B cell (primary cell): ENCODE data around the gene NPR3. TPM values are rescaled to one million over a fixed set of nuclear protein-coding genes. Genes with fewer than 3 reads are reported as not detected.

Experiments used
- ATAC-seq: fragments of 200-7000 bp; cut with Tn5 transposase; one replicate; pipeline ENCODE4 v1.10.0; 2021; ENCODE audit warnings: low read depth, mild to moderate bottlenecking, moderate number of reproducible peaks, moderate library complexity
- CTCF ChIA-PET: fragments of 350-600 bp; sonication (Branson Sonifier 250); formaldehyde crosslinking; loops from one replicate; lab custom pipeline; 2021; ENCODE audit warnings: antibody characterized with exemption, inconsistent platforms; lab: Charles Lee
- POLR2A ChIA-PET: fragments of 350-600 bp; sonication (Branson Sonifier 250); formaldehyde crosslinking; loops from one replicate; lab custom pipeline; 2021; ENCODE audit warnings: antibody characterized with exemption; lab: Charles Lee
- DNase-seq: peaks from one replicate; pipeline ENCODE4 v3.0.0; 2013
- H2AFZ ChIP-seq: 2 replicates; pipeline ENCODE4 v1.6.1; 2012; ENCODE audit warnings: mild to moderate bottlenecking, low read depth, low read length; ENCODE audit not compliant: insufficient read depth, poor library complexity, severe bottlenecking
- H3K27ac ChIP-seq, 2 donors: 1 replicate in 1 of 2; 2 replicates in 1 of 2; pipeline ENCODE4 v1.5.1; 2012 to 2013; ENCODE audit warnings: low read length in 2 of 2, mild to moderate bottlenecking in 2 of 2, moderate library complexity in 1 of 2
- H3K27me3 ChIP-seq, 4 experiments: fragments of 200-600 bp in 1 of 4; sonication (generic) in 1 of 4; replicated peaks in 1 of 4; 1 replicate in 2 of 4; 2 replicates in 2 of 4; pipeline versions ENCODE4 v1.6.1 to v1.7.0; 2013 to 2016; ENCODE audit warnings: low read length in 3 of 4, mild to moderate bottlenecking in 2 of 4, mixed read lengths in 1 of 4, moderate library complexity in 1 of 4; ENCODE audit not compliant: insufficient read depth in 4 of 4, control insufficient read depth in 3 of 4; ENCODE audit errors: control extremely low read depth in 1 of 4
- H3K36me3 ChIP-seq, 2 experiments: replicated peaks in 1 of 2; 1 replicate in 1 of 2; 2 replicates in 1 of 2; pipeline versions ENCODE4 v1.6.1 to v1.7.1; 2013; ENCODE audit warnings: low read length in 1 of 2; ENCODE audit not compliant: insufficient read depth in 2 of 2, control insufficient read depth in 1 of 2; ENCODE audit errors: control extremely low read depth in 1 of 2, extremely low read depth in 1 of 2
- H3K4me1 ChIP-seq, 2 donors: fragments of 200-600 bp in 1 of 2; sonication (generic) in 1 of 2; 1 replicate in 1 of 2; 2 replicates in 1 of 2; pipeline versions ENCODE4 v1.5.1 to v1.6.1; 2013 to 2017; ENCODE audit warnings: low read length in 2 of 2; ENCODE audit not compliant: control insufficient read depth in 2 of 2, insufficient read depth in 2 of 2
- H3K4me2 ChIP-seq: replicated peaks from 2 replicates; pipeline ENCODE3; 2012; ENCODE audit warnings: mild to moderate bottlenecking, low read depth, low read length; ENCODE audit not compliant: poor library complexity, severe bottlenecking
- H3K4me3 ChIP-seq, 5 experiments: fragments of 200-600 bp in 1 of 5; sonication (generic) in 1 of 5; 1 replicate in 3 of 5; 2 replicates in 2 of 5; pipeline versions ENCODE4 v1.5.1 to v1.7.0; 2011 to 2016; ENCODE audit warnings: low read length in 4 of 5, mild to moderate bottlenecking in 4 of 5, low read depth in 2 of 5, control low read depth in 1 of 5, moderate library complexity in 1 of 5; ENCODE audit not compliant: insufficient read depth in 1 of 5; ENCODE audit errors: control extremely low read depth in 1 of 5, extremely low read depth in 1 of 5
- H3K79me2 ChIP-seq: fragments of 200-600 bp; sonication (generic); one replicate; pipeline ENCODE4 v1.6.0; 2016; ENCODE audit warnings: low read length; ENCODE audit not compliant: control insufficient read depth, insufficient read depth
- H3K9ac ChIP-seq: fragments of 200-600 bp; sonication (generic); 2 replicates; pipeline ENCODE4 v1.6.1; 2017; ENCODE audit warnings: mild to moderate bottlenecking, low read length, moderate library complexity
- H3K9me3 ChIP-seq, 3 donors: one replicate each; pipeline versions ENCODE4 v1.6.1 to v1.7.1; 2013; ENCODE audit warnings: low read length in 2 of 3; ENCODE audit not compliant: control insufficient read depth in 2 of 3, insufficient read depth in 1 of 3; ENCODE audit errors: control extremely low read depth in 1 of 3
- H4K20me1 ChIP-seq: 2 replicates; pipeline ENCODE4 v1.6.0; 2012; ENCODE audit warnings: mild to moderate bottlenecking, low read length; ENCODE audit not compliant: insufficient read depth, control insufficient read depth, poor library complexity, severe bottlenecking
- H3K27ac Mint-ChIP-seq: one replicate; pipeline ENCODE4 v1.8.0; 2021; ENCODE audit warnings: mixed read lengths
- H3K27me3 Mint-ChIP-seq: one replicate; pipeline ENCODE4 v1.8.0; 2021; ENCODE audit warnings: mixed read lengths
- H3K4me1 Mint-ChIP-seq: one replicate; pipeline ENCODE4 v1.8.0; 2021; ENCODE audit warnings: mixed read lengths
- H3K4me3 Mint-ChIP-seq: one replicate; pipeline ENCODE4 v1.8.0; 2021; ENCODE audit warnings: mixed read lengths
- H3K9me3 Mint-ChIP-seq: one replicate; pipeline ENCODE4 v1.8.0; 2022; ENCODE audit warnings: mixed read lengths; ENCODE audit not compliant: insufficient read depth
- CTCF ChIP-seq: fragments of 200-600 bp; IDR thresholded peaks from one replicate; pipeline ENCODE4 v1.8.0; 2022; ENCODE audit warnings: antibody characterized with exemption, mild to moderate bottlenecking
- EZH2 ChIP-seq: IDR thresholded peaks from 2 replicates; pipeline ENCODE4 v1.6.1; 2012; ENCODE audit warnings: borderline replicate concordance, low read depth, mild to moderate bottlenecking, moderate library complexity, low read length; ENCODE audit not compliant: insufficient read depth, poor library complexity, severe bottlenecking
- WGBS: methylation state at CpG from one replicate; pipeline ENCODE4 v1.1.5; 2013; ENCODE audit warnings: missing lambda C conversion rate; ENCODE audit not compliant: insufficient coverage; 5-methylcytosine and 5-hydroxymethylcytosine counted together
- intact Hi-C: fragments of 100-400 bp; cut with micrococcal nuclease; formaldehyde crosslinking; loops from one replicate; pipeline ENCODE4 v1.10.0; 2022
- polyA plus RNA-seq: library from polyadenylated mRNA; depleted of rRNA; stranded (reverse); fragments of >200 nt; gene quantifications from 2 replicates; pipeline ENCODE4 v1.2.3, GENCODE V29; 2012
- total RNA-seq, 2 donors: library from RNA; stranded (reverse); fragments of 120-200 nt in 1 of 2; gene quantifications; 1 replicate in 1 of 2; 2 replicates in 1 of 2; pipeline versions ENCODE4 v1.2.3 to v1.2.4, GENCODE V29; 2013 to 2022

Gene NPR3
- total and polyA plus RNA-seq, 2 donors (not counting 1 experiment from before 2014, with no cell fraction given) = not detected

- ATAC-seq (no peak), DNase-seq (no peak)
- Histone ChIP-seq H3K4me2 (no peak overlapping the region), H4K20me1 (no peaks in the 10 kb centered on the region), H2AFZ (no peak overlapping the region), H3K27ac (no peak overlapping the region), H3K4me1 (no peaks in the 10 kb centered on the region), H3K36me3 (no peaks in the 10 kb centered on the region), H3K79me2 (no peaks in the 10 kb centered on the region), H3K4me3 (no peak overlapping the region), H3K9ac (no peak overlapping the region), H3K27me3 (no peaks in the 10 kb centered on the region), H3K9me3 (peaks cover 0 to 15% (median 11%) of the 10 kb centered on the region in 3 donors)
- no peaks in the 10 kb centered on the region for H3K4me1 Mint-ChIP-seq
- CTCF ChIA-PET = no interaction called here
- H3K27me3 Mint-ChIP-seq = peaks cover 8% of the 10 kb centered on the region
- H3K27ac Mint-ChIP-seq = no peak overlapping the region
- H3K9me3 Mint-ChIP-seq = peaks cover 19% of the 10 kb centered on the region
- TF ChIP-seq CTCF (no peak), EZH2 (no peak)
- H3K4me3 Mint-ChIP-seq = no peak overlapping the region
- intact Hi-C loops = no loop called here
- POLR2A ChIA-PET = no interaction called here
These were observed 23.7 kb upstream of the NPR3 start for GRCh38 chr5:32687499-32687831.

- no peaks in the 10 kb centered on the region for H3K27me3 ChIP-seq
- intact Hi-C loops = no loop called here
- H3K9ac ChIP-seq = no peak overlapping the region
- no peaks in the 10 kb centered on the region for H4K20me1 ChIP-seq
- H3K4me2 ChIP-seq = no peak overlapping the region
- no peak overlapping the region for H3K27ac ChIP-seq
- no peaks in the 10 kb centered on the region for H3K36me3 ChIP-seq
- H3K4me1 ChIP-seq = no peaks in the 10 kb centered on the region
- Mint-ChIP-seq H3K9me3 (peaks cover 3% of the 10 kb centered on the region), H3K4me3 (no peak overlapping the region), H3K4me1 (no peaks in the 10 kb centered on the region), H3K27ac (no peak overlapping the region), H3K27me3 (peaks cover 12% of the 10 kb centered on the region)
- H2AFZ ChIP-seq = no peak overlapping the region
- H3K79me2 ChIP-seq = no peaks in the 10 kb centered on the region
- H3K9me3 ChIP-seq = peaks cover 0 to 6% (median 0%) of the 10 kb centered on the region in 3 donors
- no peak for ATAC-seq
- POLR2A ChIA-PET = no interaction called here
- no peak overlapping the region for H3K4me3 ChIP-seq
- CTCF ChIA-PET = no interaction called here
- WGBS = no CpG with 5 or more reads among the region's 2 CpGs
- DNase-seq = no peak
- TF ChIP-seq CTCF (no peak), EZH2 (no peak)
These were observed 21.0 kb upstream of the NPR3 start for GRCh38 chr5:32690153-32690552.
